G401.6 (cell line): ENCODE results near the gene SEMA4G.
A peak's percentile ranks its signal among the peaks of the same experiment; 100 is the strongest.

Source experiments
- FAIRE-seq: peaks from 2 replicates; lab custom pipeline; 2012; peaks lifted over from hg19 to GRCh38; lab: Jason Lieb, UNC

The SEMA4G gene

GRCh38 chr10:100969187-100970075 is at the start of gene SEMA4G:
SEMA4G (plus strand) TSS chr10:100969504; CDS start chr10:100972913, 3,409 bp downstream.
- no peak for FAIRE-seq

- FAIRE-seq, result no peak
Observed at GRCh38 chr10:100923580-100923979, 45.7 kb upstream of the SEMA4G start.

GRCh38 chr10:100927266-100927665 is 42.0 kb upstream of the SEMA4G start:
- FAIRE-seq, result no peak

GRCh38 chr10:100928039-100928438 is 41.3 kb upstream of the SEMA4G start:
- peak; percentile 62 for FAIRE-seq

- no peak for FAIRE-seq
Observed at GRCh38 chr10:100930368-100930767, 38.9 kb upstream of the SEMA4G start.

- FAIRE-seq, result peak; percentile 49
Observed at GRCh38 chr10:100934084-100934659, 35.1 kb upstream of the SEMA4G start.

GRCh38 chr10:100939763-100940344 is 29.4 kb upstream of the SEMA4G start:
- peak; percentile 69 for FAIRE-seq

- FAIRE-seq, result no peak
Observed at GRCh38 chr10:100942229-100942628, 27.1 kb upstream of the SEMA4G start.

- FAIRE-seq, result no peak
Observed at GRCh38 chr10:100943508-100943907, 25.8 kb upstream of the SEMA4G start.

GRCh38 chr10:100945754-100946153 is 23.6 kb upstream of the SEMA4G start:
- FAIRE-seq, result no peak

GRCh38 chr10:100948916-100949315 is 20.4 kb upstream of the SEMA4G start:
- FAIRE-seq, result no peak

- FAIRE-seq, result no peak
Observed at GRCh38 chr10:100960251-100960650, 9.1 kb upstream of the SEMA4G start.

GRCh38 chr10:100962351-100963080 is 6.8 kb upstream of the SEMA4G start:
- no peak for FAIRE-seq

- FAIRE-seq, result no peak
Observed at GRCh38 chr10:100963826-100964225, 5.5 kb upstream of the SEMA4G start.

- FAIRE-seq, result no peak
Observed at GRCh38 chr10:100965820-100966219, 3.5 kb upstream of the SEMA4G start.

- FAIRE-seq, result no peak
Observed at GRCh38 chr10:100966887-100967286, 2.4 kb upstream of the SEMA4G start.

GRCh38 chr10:100967332-100967731 is 2.0 kb upstream of the SEMA4G start:
- FAIRE-seq, result no peak

GRCh38 chr10:100968062-100968736 is 1.1 kb upstream of the SEMA4G start:
- FAIRE-seq, result no peak

- no peak for FAIRE-seq
Observed at GRCh38 chr10:100968863-100969186, 479 bp upstream of the SEMA4G start.

GRCh38 chr10:100970076-100970913 is 991 bp downstream of the SEMA4G start:
- FAIRE-seq, result no peak
